LNCaP clone FGC (cell line): ENCODE results near the gene GNG8.

Source experiments
- DNase-seq: peaks from one replicate; pipeline ENCODE4 v3.0.0-alpha.2; 2011; ENCODE audit warnings: low read depth
- H3K4me3 ChIP-seq: 2 replicates; pipeline ENCODE4 v1.5.1; 2011; ENCODE audit warnings: mild to moderate bottlenecking, low read depth, low read length, control low read depth
- TF ChIP-seq, protein P1 (sequence below): IDR thresholded peaks from 2 replicates; pipeline ENCODE4 v1.5.1; 2012; ENCODE audit warnings: mild to moderate bottlenecking; ENCODE audit not compliant: control insufficient read depth, insufficient read depth; ENCODE audit errors: extremely low read depth

The GNG8 gene

DNA sequence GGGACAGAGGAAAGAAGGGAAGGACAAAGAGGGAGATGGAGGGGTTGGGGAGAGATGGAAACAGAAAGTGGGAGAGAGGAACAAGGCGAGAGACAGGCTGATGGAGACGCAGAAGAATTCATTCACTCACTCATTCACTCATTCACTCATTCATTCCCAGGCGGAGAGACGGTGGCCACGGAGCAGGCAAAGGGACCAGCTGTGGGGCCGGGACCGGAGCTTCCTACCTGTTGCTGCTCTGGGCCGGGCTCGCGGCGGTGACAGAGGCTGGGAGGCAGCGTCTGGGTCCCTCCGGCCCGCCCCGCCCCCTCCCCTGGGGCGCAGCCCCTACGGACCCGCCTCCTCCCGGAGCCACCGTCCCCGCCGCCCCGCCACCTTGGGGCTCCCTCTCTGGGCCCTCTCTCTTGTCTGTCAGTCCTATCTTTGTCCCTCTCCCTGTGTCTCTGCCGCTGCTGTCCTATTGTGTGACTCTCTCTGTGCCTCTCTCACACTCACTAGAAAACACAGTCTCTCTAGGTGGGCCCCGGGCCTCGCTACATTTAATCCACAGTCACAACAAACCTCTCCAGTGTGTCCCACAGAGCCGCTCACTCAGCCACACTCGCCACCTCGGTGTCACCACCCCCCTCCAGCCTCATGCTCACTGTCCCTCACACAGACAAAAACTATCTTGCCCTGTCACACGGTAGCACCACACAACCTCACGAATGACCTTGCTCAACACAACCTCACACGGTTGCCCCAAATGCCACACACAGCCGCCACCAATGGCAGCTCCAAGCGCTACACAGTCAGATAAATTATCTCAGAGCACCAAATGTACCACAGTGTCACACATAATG is at the start of gene GNG8:
GNG8 (minus strand) TSS at position 283 of the 842 bp plus-strand sequence. CDS start 1,520 bp downstream, outside the sequence.
- TF ChIP-seq, protein P1, sequence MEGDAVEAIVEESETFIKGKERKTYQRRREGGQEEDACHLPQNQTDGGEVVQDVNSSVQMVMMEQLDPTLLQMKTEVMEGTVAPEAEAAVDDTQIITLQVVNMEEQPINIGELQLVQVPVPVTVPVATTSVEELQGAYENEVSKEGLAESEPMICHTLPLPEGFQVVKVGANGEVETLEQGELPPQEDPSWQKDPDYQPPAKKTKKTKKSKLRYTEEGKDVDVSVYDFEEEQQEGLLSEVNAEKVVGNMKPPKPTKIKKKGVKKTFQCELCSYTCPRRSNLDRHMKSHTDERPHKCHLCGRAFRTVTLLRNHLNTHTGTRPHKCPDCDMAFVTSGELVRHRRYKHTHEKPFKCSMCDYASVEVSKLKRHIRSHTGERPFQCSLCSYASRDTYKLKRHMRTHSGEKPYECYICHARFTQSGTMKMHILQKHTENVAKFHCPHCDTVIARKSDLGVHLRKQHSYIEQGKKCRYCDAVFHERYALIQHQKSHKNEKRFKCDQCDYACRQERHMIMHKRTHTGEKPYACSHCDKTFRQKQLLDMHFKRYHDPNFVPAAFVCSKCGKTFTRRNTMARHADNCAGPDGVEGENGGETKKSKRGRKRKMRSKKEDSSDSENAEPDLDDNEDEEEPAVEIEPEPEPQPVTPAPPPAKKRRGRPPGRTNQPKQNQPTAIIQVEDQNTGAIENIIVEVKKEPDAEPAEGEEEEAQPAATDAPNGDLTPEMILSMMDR: no peak
- H3K4me3 ChIP-seq: no peak within 1 kb of the TSS
- no peak for DNase-seq

DNA sequence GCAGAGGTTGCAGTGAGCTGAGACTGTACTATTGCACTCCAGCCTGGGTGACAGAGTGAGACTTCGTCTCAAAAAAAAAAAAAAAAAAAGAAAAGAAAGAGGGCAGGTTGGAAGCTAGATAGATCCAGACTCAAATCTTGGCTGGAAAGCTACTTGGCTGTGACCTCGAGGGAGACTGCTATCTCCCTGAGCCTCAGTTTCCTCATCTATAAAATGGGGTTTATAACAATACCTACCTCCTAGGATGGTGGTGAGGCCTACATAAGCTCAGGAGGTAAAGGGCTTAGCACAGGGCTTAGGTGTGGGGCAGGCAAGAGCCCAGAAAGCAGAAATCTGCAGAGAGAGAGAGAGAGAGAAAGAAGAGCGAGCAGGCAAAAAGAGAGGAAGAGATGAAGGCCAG is 49.2 kb upstream of the GNG8 start:
- no peak for DNase-seq
- no peak overlapping the region for H3K4me3 ChIP-seq
- TF ChIP-seq, protein P1: no peak

DNA sequence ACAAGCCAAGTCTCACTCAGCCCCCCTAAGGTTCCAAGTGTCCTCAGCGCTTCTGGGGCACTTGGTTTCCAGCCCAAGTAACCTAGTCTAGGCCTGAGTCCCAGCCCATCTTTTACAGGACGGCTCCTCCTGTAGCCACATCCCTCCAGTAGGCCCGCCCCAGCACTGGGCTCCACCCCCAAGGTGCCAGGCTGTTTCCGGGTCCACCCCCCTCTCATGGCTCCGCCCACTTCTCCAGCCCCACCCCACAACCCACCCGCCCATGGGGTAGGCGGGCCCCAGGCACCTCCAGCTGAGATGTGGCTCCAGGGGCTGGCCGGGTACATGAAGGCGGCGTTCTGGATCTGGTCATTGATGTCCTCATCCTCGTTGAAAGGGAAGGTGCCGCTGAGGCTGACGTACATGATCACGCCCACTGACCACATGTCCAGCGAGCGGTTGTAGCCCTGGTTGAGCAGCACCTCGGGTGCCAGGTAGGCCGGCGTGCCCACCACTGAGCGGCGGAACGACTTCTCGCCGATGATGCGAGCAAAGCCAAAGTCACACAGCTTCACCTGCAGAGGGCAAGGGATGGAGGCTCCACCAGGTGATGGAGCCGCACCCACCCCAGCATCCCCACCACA is 42.2 kb upstream of the GNG8 start:
- TF ChIP-seq, protein P1: no peak
- no peak for DNase-seq

DNA sequence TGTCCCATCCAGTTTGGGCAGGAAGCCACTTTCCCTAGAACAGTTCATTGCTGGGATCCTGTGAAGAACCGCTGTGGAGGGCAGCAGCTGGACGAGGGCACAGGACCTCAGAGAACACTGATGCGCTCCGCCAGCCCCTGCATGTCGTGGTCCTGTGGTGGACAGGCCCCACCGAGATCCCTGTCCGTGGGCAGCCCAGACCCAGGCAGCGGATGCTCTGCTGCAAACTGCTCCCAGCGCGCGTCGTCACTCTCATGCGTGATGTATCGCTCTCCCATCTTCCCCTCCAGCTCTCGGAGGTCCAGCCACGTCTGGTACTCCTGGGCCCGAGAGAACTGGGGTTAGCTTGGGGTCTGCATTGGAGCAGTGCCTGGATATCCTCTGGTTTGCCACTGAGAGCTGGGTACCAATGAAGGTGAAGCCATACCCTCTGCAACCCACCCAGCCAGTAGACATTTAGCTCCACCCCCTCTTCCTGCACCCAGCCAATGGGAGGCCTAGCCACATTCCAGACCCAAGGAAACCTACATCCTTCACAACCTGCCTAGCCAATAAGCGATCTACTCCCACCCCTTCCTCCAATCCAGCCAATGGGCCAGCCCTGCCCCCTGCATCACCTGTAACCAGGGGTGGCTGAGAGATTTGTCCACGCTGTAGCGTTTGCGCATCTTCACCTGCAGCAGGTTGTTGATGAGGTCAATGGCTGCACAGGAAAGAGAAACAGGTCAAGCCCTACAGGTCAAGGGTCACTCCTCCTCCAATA is 38.6 kb upstream of the GNG8 start:
- TF ChIP-seq, protein P1: no peak
- H3K4me3 ChIP-seq: no peak overlapping the region
- no peak for DNase-seq

More for the DNA sequence above, 42.2 kb upstream of the GNG8 start:
- no peak overlapping the region for H3K4me3 ChIP-seq

DNA sequence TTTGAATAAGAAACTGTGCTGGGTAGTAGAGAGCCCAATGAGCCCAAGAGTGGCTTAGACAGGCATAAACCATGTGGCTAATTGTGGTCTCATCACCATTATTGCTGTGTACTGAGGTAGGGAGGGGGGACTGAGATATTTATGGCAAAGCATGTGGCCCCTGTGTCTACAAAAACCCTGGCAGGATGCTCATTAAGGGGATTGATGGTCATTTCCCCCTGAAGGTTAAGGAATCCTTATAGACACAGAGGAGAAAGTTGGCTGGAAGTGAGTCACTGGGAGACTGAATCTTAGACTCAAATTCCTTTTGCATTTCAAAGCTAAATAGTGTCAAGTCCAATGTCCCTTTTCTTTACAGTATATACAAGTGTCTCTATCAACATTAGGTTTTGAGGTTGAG is 34.8 kb upstream of the GNG8 start:
- DNase-seq: no peak
- H3K4me3 ChIP-seq: no peak overlapping the region
- TF ChIP-seq, protein P1: no peak

DNA sequence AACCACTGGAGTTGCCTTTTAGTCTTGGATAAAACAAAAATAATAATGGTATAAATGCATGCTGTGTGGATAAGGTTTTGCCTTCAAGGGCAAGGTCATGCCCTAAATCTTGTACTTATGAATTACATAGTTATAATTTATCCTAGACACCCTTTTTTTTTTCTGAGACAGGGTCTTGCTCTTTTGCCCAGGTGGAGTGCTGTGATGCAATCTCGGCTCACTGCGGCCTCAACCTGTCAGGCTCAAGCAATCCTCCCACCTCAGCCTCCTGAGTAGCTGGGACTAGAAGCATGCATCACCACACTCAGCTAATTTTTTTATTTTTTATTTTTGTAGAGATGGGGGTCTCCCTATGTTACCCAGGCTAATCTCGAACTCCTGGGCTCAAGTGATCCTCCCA is 32.7 kb upstream of the GNG8 start:
- no peak for DNase-seq
- TF ChIP-seq, protein P1: no peak
- H3K4me3 ChIP-seq: no peak overlapping the region
